ENCODE data around the gene VCPKMT.

The VCPKMT gene

GRCh38 chr14:50084666-50085065 is 31.7 kb downstream of the VCPKMT start:
- no peaks in the 10 kb centered on the region for H3K9me3 ChIP-seq (ENCODE audit: insufficient read depth, low read length)
- H3K9ac ChIP-seq (ENCODE audit: low read length) = no peak overlapping the region
- no peaks in the 10 kb centered on the region for H3K27me3 ChIP-seq (ENCODE audit: low read length)
- H3K9me2 ChIP-seq (replicated peaks; ENCODE audit: insufficient read depth, low read length) = no peaks in the 10 kb centered on the region
- no peaks in the 10 kb centered on the region for H3K36me3 ChIP-seq (ENCODE audit: low read length)
- H3K79me2 ChIP-seq (ENCODE audit: insufficient read depth, low read length) = no peaks in the 10 kb centered on the region
- TF ChIP-seq EZH2phosphoT487 (conservative IDR thresholded peaks at IDR 0.05; ENCODE audit: low read length) = no peak
- H4K20me1 ChIP-seq (ENCODE audit: low read depth, low read length) = no peaks in the 10 kb centered on the region
- no peak overlapping the region for H3K4me2 ChIP-seq (ENCODE audit: low read depth, low read length, poor library complexity, severe bottlenecking)
- H2AFZ ChIP-seq (ENCODE audit: low read depth, low read length, severe bottlenecking) = no peak overlapping the region
- H3K4me3 ChIP-seq (ENCODE audit: insufficient read depth, low read length, poor library complexity, severe bottlenecking) = no peak overlapping the region
- H3F3A ChIP-seq (ENCODE audit: insufficient read depth) = no peaks in the 10 kb centered on the region
- H3K27ac ChIP-seq (ENCODE audit: low read depth, low read length) = no peak overlapping the region

- H3K36me3 ChIP-seq (ENCODE audit: low read length) = no peaks in the 10 kb centered on the region
- 0 out of 2 replicates have a peak overlapping the region, but pooled peaks have one; percentile 5 for H3K27ac ChIP-seq (ENCODE audit: low read depth, low read length)
- H3K79me2 ChIP-seq (ENCODE audit: insufficient read depth, low read length) = no peaks in the 10 kb centered on the region
- H4K20me1 ChIP-seq (ENCODE audit: low read depth, low read length) = no peaks in the 10 kb centered on the region
- H3K4me2 ChIP-seq (ENCODE audit: low read depth, low read length, poor library complexity, severe bottlenecking) = peak overlapping the region; percentile 14
- no peak overlapping the region for H2AFZ ChIP-seq (ENCODE audit: low read depth, low read length, severe bottlenecking)
- H3K9me3 ChIP-seq (ENCODE audit: insufficient read depth, low read length) = no peaks in the 10 kb centered on the region
- no peaks in the 10 kb centered on the region for H3F3A ChIP-seq (ENCODE audit: insufficient read depth)
- no peak overlapping the region for H3K9ac ChIP-seq (ENCODE audit: low read length)
- no peaks in the 10 kb centered on the region for H3K9me2 ChIP-seq (replicated peaks; ENCODE audit: insufficient read depth, low read length)
- no peaks in the 10 kb centered on the region for H3K27me3 ChIP-seq (ENCODE audit: low read length)
- H3K4me3 ChIP-seq (ENCODE audit: insufficient read depth, low read length, poor library complexity, severe bottlenecking) = no peak overlapping the region
- TF ChIP-seq, protein P1, sequence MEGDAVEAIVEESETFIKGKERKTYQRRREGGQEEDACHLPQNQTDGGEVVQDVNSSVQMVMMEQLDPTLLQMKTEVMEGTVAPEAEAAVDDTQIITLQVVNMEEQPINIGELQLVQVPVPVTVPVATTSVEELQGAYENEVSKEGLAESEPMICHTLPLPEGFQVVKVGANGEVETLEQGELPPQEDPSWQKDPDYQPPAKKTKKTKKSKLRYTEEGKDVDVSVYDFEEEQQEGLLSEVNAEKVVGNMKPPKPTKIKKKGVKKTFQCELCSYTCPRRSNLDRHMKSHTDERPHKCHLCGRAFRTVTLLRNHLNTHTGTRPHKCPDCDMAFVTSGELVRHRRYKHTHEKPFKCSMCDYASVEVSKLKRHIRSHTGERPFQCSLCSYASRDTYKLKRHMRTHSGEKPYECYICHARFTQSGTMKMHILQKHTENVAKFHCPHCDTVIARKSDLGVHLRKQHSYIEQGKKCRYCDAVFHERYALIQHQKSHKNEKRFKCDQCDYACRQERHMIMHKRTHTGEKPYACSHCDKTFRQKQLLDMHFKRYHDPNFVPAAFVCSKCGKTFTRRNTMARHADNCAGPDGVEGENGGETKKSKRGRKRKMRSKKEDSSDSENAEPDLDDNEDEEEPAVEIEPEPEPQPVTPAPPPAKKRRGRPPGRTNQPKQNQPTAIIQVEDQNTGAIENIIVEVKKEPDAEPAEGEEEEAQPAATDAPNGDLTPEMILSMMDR (IDR thresholded peaks at IDR 0.05; ENCODE audit: insufficient read depth, low read length, poor library complexity, severe bottlenecking) = no peak
- TF ChIP-seq EZH2phosphoT487 (conservative IDR thresholded peaks at IDR 0.05; ENCODE audit: low read length) = no peak
These were observed 32.7 kb downstream of the VCPKMT start for GRCh38 chr14:50083467-50084337.

- Histone ChIP-seq H4K20me1 (ENCODE audit: low read depth, low read length) (no peaks in the 10 kb centered on the region), H3F3A (ENCODE audit: insufficient read depth) (no peaks in the 10 kb centered on the region), H3K36me3 (ENCODE audit: low read length) (no peaks in the 10 kb centered on the region), H3K27me3 (ENCODE audit: low read length) (no peaks in the 10 kb centered on the region), H3K9me3 (ENCODE audit: insufficient read depth, low read length) (no peaks in the 10 kb centered on the region), H3K9ac (ENCODE audit: low read length) (peak overlapping the region; percentile 14; the same call in 1 of the 2 replicates), H3K27ac (ENCODE audit: low read depth, low read length) (0 out of 2 replicates have a peak overlapping the region, but pooled peaks have one; percentile 5), H3K79me2 (ENCODE audit: insufficient read depth, low read length) (no peaks in the 10 kb centered on the region), H3K4me3 (ENCODE audit: insufficient read depth, low read length, poor library complexity, severe bottlenecking) (no peak overlapping the region), H2AFZ (ENCODE audit: low read depth, low read length, severe bottlenecking) (no peak overlapping the region), H3K9me2 (replicated peaks; ENCODE audit: insufficient read depth, low read length) (no peaks in the 10 kb centered on the region), H3K4me2 (ENCODE audit: low read depth, low read length, poor library complexity, severe bottlenecking) (peak overlapping the region; percentile 14)
- no peak for TF ChIP-seq EZH2phosphoT487 (conservative IDR thresholded peaks at IDR 0.05; ENCODE audit: low read length)
- TF ChIP-seq, protein P1 (IDR thresholded peaks at IDR 0.05; ENCODE audit: insufficient read depth, low read length, poor library complexity, severe bottlenecking) = no peak
These were observed 33.4 kb downstream of the VCPKMT start for GRCh38 chr14:50082784-50083466.

Measured in SU-DHL-6 (cell line).